ENCODE data around the gene TBC1D10B. TPM values are rescaled to one million over a fixed set of nuclear protein-coding genes. Genes with fewer than 3 reads are reported as not detected.

Gene TBC1D10B
- total and polyA plus RNA-seq, 9 of the 15 experiments (the other 6 are each of a cell fraction or from before 2014, with no cell fraction given): 2.2 to 55.4 (median 17.5) TPM

DNA sequence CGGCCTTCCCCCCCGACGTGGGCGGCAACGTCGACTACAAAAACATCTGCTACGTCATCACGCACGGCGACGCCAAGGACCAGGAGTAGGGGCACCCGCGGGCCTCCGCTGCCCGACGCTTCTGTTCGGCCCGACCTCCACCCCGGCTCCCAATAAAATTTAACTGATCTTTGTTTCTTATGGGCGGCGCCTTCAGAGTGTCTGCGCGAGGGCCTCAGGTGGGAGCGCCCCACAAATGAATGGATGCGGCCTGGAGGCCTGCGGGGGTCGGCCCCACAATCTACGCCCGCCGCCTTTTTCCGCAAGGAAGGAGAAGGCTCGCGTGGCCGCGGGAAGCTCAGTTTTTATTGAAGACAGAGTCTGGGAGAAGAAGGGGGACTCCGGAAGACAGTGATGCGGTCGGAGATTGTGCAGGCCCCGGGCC lies 7.5 kb upstream of the TBC1D10B start:
- Histone ChIP-seq H3K4me2 (ENCODE audit: insufficient read depth, low read length) (peak overlapping the region; percentile 81), H3K79me2 (ENCODE audit: control insufficient read depth, insufficient read depth, low read length) (peaks cover 16% of the 10 kb centered on the region), H3K9me1 (ENCODE audit: control insufficient read depth, insufficient read depth, low read length) (no peaks in the 10 kb centered on the region), H3K27me3 (ENCODE audit: control insufficient read depth in 2 of 2, insufficient read depth in 2 of 2, low read length in 2 of 2) (no peaks in the 10 kb centered on the region), H3K36me3 (ENCODE audit: control insufficient read depth, insufficient read depth, low read length) (peaks cover 7% of the 10 kb centered on the region; the same call in 1 of the 3 replicates), H3K9me3 (replicated peaks; ENCODE audit: control insufficient read depth, insufficient read depth, low read depth, low read length) (no peaks in the 10 kb centered on the region), H3K27ac (ENCODE audit: extremely low read depth, low read depth, low read length) (peak overlapping the region; percentile 92), H2AFZ (ENCODE audit: low read depth, low read length) (peak overlapping the region; percentile 68), H3K4me3 (peak overlapping the region; percentile 55), H4K20me1 (replicated peaks; ENCODE audit: control insufficient read depth, insufficient read depth, low read length) (no peaks in the 10 kb centered on the region), H3K4me1 (replicated peaks in 1 of 2; ENCODE audit: control insufficient read depth in 2 of 2, insufficient read depth in 2 of 2, low read length in 2 of 2) (peaks cover 45 to 63% of the 10 kb centered on the region in 2 experiments), H3K9ac (ENCODE audit: insufficient read depth in 1 of 2, low read depth in 2 of 2, low read length in 2 of 2) (peak overlapping the region; percentile 81 to 88)
- POLR2A ChIA-PET: interaction anchor here (0.6 to 2.3 kb wide), 6 partner anchors 13 to 519 kb away, joined by 3 to 6 read pairs (median 4); partner anchors contain the start of genes CD2BP2 and CTF1
- under 1% methylated on average over 30 of the region's 39 CpGs for WGBS (ENCODE audit: insufficient coverage, low coverage, missing lambda C conversion rate)
- peak in 1 of 4 experiments; percentile 95 for DNase-seq (ENCODE audit: extremely low read depth in 1 of 4, low spot score in 3 of 4)
- intact Hi-C loops (cut with micrococcal nuclease): loop anchor here (10.0 kb wide), 1 partner anchor 313 kb away; the partner anchor contains the start of gene ALDOA
- ATAC-seq: peak; percentile 47
- in situ Hi-C loops (cut with MboI): no loop called here
- TSS peak; percentile 89 for BruUV-seq (replicated peaks)
- CTCF ChIA-PET (ENCODE audit: low intra/inter-chr PET ratio): no interaction called here
- FAIRE-seq: no peak
- peak in 1 of 2 experiments; percentile 69; a peak in 1 of 4 replicates for TF ChIP-seq KDM4B (IDR thresholded peaks at IDR 0.05; ENCODE audit: borderline replicate concordance in 2 of 2, low read depth in 1 of 2)
- peak; percentile 94; the same call in 1 of the 2 replicates for TF ChIP-seq GTF2E2 (tag; IDR thresholded peaks at IDR 0.05)
- TF ChIP-seq SPI1 (IDR thresholded peaks at IDR 0.05; ENCODE audit: borderline replicate concordance, low read depth, low read length): 0 out of 2 replicates have a peak, but pooled peaks have one; percentile 30
- peak; percentile 72; the same call in 1 of the 2 replicates for TF ChIP-seq PHF8 (IDR thresholded peaks at IDR 0.05; ENCODE audit: borderline replicate concordance, low read length)
- TF ChIP-seq NCOA6 (IDR thresholded peaks at IDR 0.05): peak; percentile 91
- TF ChIP-seq, protein P1, sequence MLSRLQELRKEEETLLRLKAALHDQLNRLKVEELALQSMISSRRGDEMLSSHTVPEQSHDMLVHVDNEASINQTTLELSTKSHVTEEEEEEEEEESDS (CRISPR knock-in tag; IDR thresholded peaks at IDR 0.05): no peak
- TF ChIP-seq, protein P2, sequence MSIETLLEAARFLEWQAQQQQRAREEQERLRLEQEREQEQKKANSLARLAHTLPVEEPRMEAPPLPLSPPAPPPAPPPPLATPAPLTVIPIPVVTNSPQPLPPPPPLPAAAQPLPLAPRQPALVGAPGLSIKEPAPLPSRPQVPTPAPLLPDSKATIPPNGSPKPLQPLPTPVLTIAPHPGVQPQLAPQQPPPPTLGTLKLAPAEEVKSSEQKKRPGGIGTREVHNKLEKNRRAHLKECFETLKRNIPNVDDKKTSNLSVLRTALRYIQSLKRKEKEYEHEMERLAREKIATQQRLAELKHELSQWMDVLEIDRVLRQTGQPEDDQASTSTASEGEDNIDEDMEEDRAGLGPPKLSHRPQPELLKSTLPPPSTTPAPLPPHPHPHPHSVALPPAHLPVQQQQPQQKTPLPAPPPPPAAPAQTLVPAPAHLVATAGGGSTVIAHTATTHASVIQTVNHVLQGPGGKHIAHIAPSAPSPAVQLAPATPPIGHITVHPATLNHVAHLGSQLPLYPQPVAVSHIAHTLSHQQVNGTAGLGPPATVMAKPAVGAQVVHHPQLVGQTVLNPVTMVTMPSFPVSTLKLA (conservative IDR thresholded peaks at IDR 0.05): peak; percentile 62 to 70; a peak in 1 of 4 replicates
- TF ChIP-seq JUND (IDR thresholded peaks at IDR 0.05; ENCODE audit: borderline replicate concordance, low read depth, low read length): 0 out of 2 replicates have a peak, but pooled peaks have one; percentile 3
- no peak for TF ChIP-seq JUND (tag; IDR thresholded peaks at IDR 0.05; ENCODE audit: borderline replicate concordance, low read depth, low read length)
- TF ChIP-seq SMARCC2 (IDR thresholded peaks at IDR 0.05; ENCODE audit: low read depth): peak; percentile 16; the same call in 1 of the 2 replicates
- peak; percentile 59 for TF ChIP-seq LEF1 (IDR thresholded peaks at IDR 0.05)
- peak; percentile 64; the same call in 1 of the 2 replicates for TF ChIP-seq POLR2AphosphoS5 (IDR thresholded peaks at IDR 0.05; ENCODE audit: control insufficient read depth, insufficient read depth, low read depth, low read length)
- peak; percentile 81 for TF ChIP-seq CREB1 (IDR thresholded peaks at IDR 0.05)
- TF ChIP-seq CREB1 (CRISPR knock-in tag; IDR thresholded peaks at IDR 0.05): peak; percentile 82
- TF ChIP-seq SMAD4 (CRISPR knock-in tag; conservative IDR thresholded peaks at IDR 0.05): peak; percentile 88
- TF ChIP-seq, protein P3, sequence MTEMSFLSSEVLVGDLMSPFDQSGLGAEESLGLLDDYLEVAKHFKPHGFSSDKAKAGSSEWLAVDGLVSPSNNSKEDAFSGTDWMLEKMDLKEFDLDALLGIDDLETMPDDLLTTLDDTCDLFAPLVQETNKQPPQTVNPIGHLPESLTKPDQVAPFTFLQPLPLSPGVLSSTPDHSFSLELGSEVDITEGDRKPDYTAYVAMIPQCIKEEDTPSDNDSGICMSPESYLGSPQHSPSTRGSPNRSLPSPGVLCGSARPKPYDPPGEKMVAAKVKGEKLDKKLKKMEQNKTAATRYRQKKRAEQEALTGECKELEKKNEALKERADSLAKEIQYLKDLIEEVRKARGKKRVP (CRISPR knock-in tag; IDR thresholded peaks at IDR 0.05): peak; percentile 64; the same call in 1 of the 2 replicates
- 0 out of 2 replicates have a peak, but pooled peaks have one; percentile 66 for TF ChIP-seq GATAD2A (IDR thresholded peaks at IDR 0.05)
- TF ChIP-seq, protein P4, sequence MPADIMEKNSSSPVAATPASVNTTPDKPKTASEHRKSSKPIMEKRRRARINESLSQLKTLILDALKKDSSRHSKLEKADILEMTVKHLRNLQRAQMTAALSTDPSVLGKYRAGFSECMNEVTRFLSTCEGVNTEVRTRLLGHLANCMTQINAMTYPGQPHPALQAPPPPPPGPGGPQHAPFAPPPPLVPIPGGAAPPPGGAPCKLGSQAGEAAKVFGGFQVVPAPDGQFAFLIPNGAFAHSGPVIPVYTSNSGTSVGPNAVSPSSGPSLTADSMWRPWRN (IDR thresholded peaks at IDR 0.05; ENCODE audit: low read depth): no peak

Data from K562 (cell line).